SK-N-SH treated with all-trans-retinoic acid at 6 μM for 48 hours (cell line): ENCODE results near the gene AGAP1.
"Not testable (repeated sequence)": the region's sequence is repeated elsewhere in the genome, so short reads cannot be mapped to it uniquely, and the experiment has no call there.

Experiments used
- ATAC-seq: fragments of 200-7000 bp; cut with Tn5 transposase; 3 replicates; pipeline ENCODE4 v1.9.1; 2020; ENCODE audit warnings: mild to moderate bottlenecking, moderate library complexity
- ARNTL ChIP-seq: fragments of 450-650 bp; formaldehyde crosslinking; IDR thresholded peaks from 2 replicates; pipeline ENCODE4 v1.5.0; 2020; ENCODE audit warnings: low read depth, mild to moderate bottlenecking, moderate library complexity, borderline replicate concordance
- BACH2 ChIP-seq: fragments of 250-450 bp; sonication (Bioruptor Pico); IDR thresholded peaks from 2 replicates; pipeline ENCODE4 v1.9.0; 2021; ENCODE audit warnings: mild to moderate bottlenecking, borderline replicate concordance
- CREB5 ChIP-seq: fragments of 250-450 bp; sonication (Bioruptor Pico); IDR thresholded peaks from 2 replicates; pipeline ENCODE4 v1.5.1; 2020; ENCODE audit warnings: low read depth, mild to moderate bottlenecking, moderate library complexity
- CSRNP3 ChIP-seq: fragments of 250-450 bp; sonication (Bioruptor Pico); IDR thresholded peaks from 2 replicates; pipeline ENCODE4 v1.5.1; 2021; ENCODE audit warnings: mild to moderate bottlenecking, moderate library complexity
- ESRRG ChIP-seq: fragments of 250-450 bp; sonication (Bioruptor Pico); IDR thresholded peaks from 2 replicates; pipeline ENCODE4 v1.6.1; 2021; ENCODE audit warnings: mild to moderate bottlenecking
- GLIS3 ChIP-seq: fragments of 250-450 bp; sonication (Bioruptor Pico); IDR thresholded peaks from 2 replicates; pipeline ENCODE4 v1.5.0; 2020; ENCODE audit warnings: mild to moderate bottlenecking, moderate library complexity
- ISL1 ChIP-seq: fragments of 250-450 bp; sonication (Bioruptor Pico); IDR thresholded peaks from 2 replicates; pipeline ENCODE4 v2.1.2; 2022; ENCODE audit warnings: mild to moderate bottlenecking, moderate library complexity
- OSR1 ChIP-seq: fragments of 250-450 bp; sonication (Bioruptor Pico); IDR thresholded peaks from 2 replicates; pipeline ENCODE4 v1.8.0; 2022; ENCODE audit warnings: moderate library complexity, mild to moderate bottlenecking, inconsistent platforms
- PATZ1 ChIP-seq: fragments of 250-450 bp; sonication (Bioruptor Pico); IDR thresholded peaks from 2 replicates; pipeline ENCODE4 v1.8.0; 2020; ENCODE audit warnings: mild to moderate bottlenecking, moderate library complexity, borderline replicate concordance
- POU6F1 ChIP-seq: fragments of 250-450 bp; sonication (Bioruptor Pico); IDR thresholded peaks from 2 replicates; pipeline ENCODE4 v1.8.0; 2021; ENCODE audit warnings: low read depth, mild to moderate bottlenecking, moderate library complexity, borderline replicate concordance
- PPARA ChIP-seq: fragments of 250-450 bp; sonication (Bioruptor Pico); IDR thresholded peaks from 2 replicates; pipeline ENCODE4 v1.5.0; 2020; ENCODE audit warnings: mild to moderate bottlenecking, borderline replicate concordance
- RARB ChIP-seq: fragments of 250-450 bp; sonication (Bioruptor Pico); IDR thresholded peaks from 2 replicates; pipeline ENCODE4 v1.8.0; 2021; ENCODE audit warnings: mild to moderate bottlenecking, moderate library complexity
- SNAI2 ChIP-seq: fragments of 250-450 bp; sonication (Bioruptor Pico); IDR thresholded peaks from 2 replicates; pipeline ENCODE4 v1.5.0; 2020; ENCODE audit warnings: mild to moderate bottlenecking, moderate library complexity
- TSHZ2 ChIP-seq: fragments of 250-450 bp; sonication (Bioruptor Pico); IDR thresholded peaks from 2 replicates; pipeline ENCODE4 v1.5.0; 2020; ENCODE audit warnings: mild to moderate bottlenecking, moderate library complexity
- ZC3H10 ChIP-seq: fragments of 250-450 bp; sonication (Bioruptor Pico); IDR thresholded peaks from 2 replicates; pipeline ENCODE4 v1.5.1; 2021; ENCODE audit warnings: mild to moderate bottlenecking, moderate library complexity
- ZFP3 ChIP-seq: fragments of 250-450 bp; sonication (Bioruptor Pico); IDR thresholded peaks from 2 replicates; pipeline ENCODE4 v1.5.0; 2020; ENCODE audit warnings: mild to moderate bottlenecking, moderate library complexity
- ZNF565 ChIP-seq: fragments of 450-650 bp; formaldehyde crosslinking; conservative IDR thresholded peaks from 2 replicates; pipeline ENCODE4 v1.5.0; 2020; ENCODE audit warnings: low read depth, mild to moderate bottlenecking, moderate library complexity

Gene AGAP1

GRCh38 chr2:236089271-236090026, 595.6 kb downstream of the AGAP1 start:
- no peak for TF ChIP-seq PPARA (CRISPR knock-in tag)
- no peak for TF ChIP-seq ISL1 (CRISPR knock-in tag)
- no peak for TF ChIP-seq ARNTL
- TF ChIP-seq ZNF565 (CRISPR knock-in tag): no peak
- no peak for TF ChIP-seq GLIS3
- no peak for ATAC-seq

- TF ChIP-seq ARNTL (no peak), POU6F1 (no peak), OSR1 (CRISPR knock-in tag) (no peak), PATZ1 (no peak), PPARA (CRISPR knock-in tag) (no peak), CSRNP3 (CRISPR knock-in tag) (no peak), TSHZ2 (CRISPR knock-in tag) (no peak), ZFP3 (no peak), CREB5 (no peak), RARB (CRISPR knock-in tag) (no peak)
- ATAC-seq: no peak
These were observed 596.2 kb downstream of the AGAP1 start for GRCh38 chr2:236090027-236090382.

GRCh38 chr2:236090826-236091225, 597.0 kb downstream of the AGAP1 start:
- not testable (repeated sequence) for ATAC-seq

- ATAC-seq: no peak
- TF ChIP-seq PATZ1 (no peak), SNAI2 (no peak), GLIS3 (no peak), ZC3H10 (no peak), ESRRG (CRISPR knock-in tag) (no peak), ISL1 (CRISPR knock-in tag) (no peak), RARB (CRISPR knock-in tag) (no peak), POU6F1 (no peak), BACH2 (CRISPR knock-in tag) (no peak), CSRNP3 (CRISPR knock-in tag) (no peak), TSHZ2 (CRISPR knock-in tag) (no peak), ZFP3 (no peak)
These were observed 598.9 kb downstream of the AGAP1 start for GRCh38 chr2:236092714-236093113.
